Hematopoietic multipotent progenitor cell treated with erythropoietin and hydrocortisone succinate and interleukin-3 and kit ligand, for 6 days (in vitro differentiated cells): Measurements from ENCODE around the gene MAFB.
A peak's percentile ranks its signal among the peaks of the same experiment; 100 is the strongest.

Source experiments
- DNase-seq: peaks from one replicate; pipeline ENCODE4 v3.0.0-alpha.2; 2015

Gene MAFB

GRCh38 chr20:40698744-40699143 lies 9.7 kb upstream of the MAFB start:
- DNase-seq = no peak

DNA sequence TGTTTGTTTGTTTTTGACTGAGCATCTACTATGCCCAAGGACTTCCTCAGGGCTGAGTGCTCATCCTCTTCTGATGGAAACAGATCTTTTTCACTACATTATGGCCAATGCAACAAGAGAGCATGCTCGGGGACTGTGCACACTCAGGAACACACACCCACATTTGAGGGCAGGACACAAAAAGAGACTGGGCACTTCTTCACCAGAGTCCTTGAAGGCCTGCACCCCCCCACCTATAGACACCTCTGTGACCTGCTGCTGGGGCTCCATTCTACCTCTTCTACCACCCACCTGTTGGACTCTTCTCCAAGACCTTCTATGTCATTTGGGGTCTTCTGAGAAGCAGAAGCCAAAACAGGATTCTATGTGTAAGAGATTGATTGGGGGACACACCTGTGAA lies 9.2 kb upstream of the MAFB start:
- no peak for DNase-seq

GRCh38 chr20:40697541-40697940 lies 8.5 kb upstream of the MAFB start:
- DNase-seq = no peak

DNA sequence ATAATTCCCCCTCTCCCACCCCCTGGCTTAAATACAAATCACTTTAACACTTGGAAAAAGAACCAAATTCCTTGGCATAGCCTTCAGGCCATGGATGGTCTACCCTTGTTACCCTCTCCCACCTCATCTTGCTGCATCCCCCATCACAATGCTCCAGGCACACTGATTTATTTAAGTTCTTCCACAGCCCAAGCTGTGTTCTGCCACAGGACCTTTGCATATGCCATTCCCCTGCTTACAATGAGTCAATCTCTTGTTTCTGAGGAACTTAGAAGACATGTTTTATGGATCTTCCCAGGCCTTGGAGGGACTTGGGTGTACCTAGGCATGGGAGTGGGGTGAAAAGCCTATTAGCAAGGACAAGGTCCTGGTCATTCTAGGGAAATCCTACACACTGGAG lies 6.2 kb upstream of the MAFB start:
- no peak for DNase-seq

- no peak for DNase-seq
Measured at GRCh38 chr20:40694246-40694645, 5.2 kb upstream of the MAFB start.

DNA sequence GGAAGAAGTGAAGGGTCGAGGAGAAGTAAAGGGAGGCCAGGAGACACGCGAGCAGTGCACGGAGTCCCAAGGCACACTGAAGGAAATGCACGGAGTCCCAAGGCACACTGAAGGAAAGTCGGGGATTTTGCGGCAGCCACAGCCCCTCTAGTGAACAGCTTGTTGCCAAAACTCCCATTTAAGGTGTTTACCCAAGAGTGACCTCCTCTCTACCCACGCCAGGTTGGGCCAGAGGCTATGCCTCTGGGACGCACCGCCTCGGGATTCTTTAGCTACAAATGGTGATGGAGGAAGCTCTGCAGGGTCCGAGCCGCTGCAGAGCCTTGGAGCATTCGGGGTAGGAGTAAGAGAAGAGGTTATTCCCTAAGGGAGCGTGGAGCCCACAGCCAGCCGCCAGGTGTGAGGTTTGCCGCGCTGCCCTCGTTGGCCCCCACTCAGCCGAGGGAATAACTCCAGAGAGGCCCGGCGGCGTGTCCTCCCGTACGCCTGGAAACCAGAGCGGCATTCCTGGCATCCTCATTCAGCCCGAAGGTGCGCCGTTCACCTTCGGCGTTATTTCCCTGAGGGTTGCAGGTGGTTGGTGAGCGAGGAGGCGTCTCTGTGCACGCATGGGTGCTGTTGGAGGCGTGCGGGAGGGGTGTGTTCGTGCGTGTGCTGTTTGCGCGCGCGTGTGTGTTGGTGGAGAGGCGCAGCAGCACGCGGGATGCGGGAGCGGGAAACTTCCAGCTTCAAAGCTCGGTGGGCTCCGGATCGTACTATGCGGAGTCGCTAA lies 3.4 kb upstream of the MAFB start:
- no peak for DNase-seq

GRCh38 chr20:40691566-40692239 lies 2.7 kb upstream of the MAFB start:
- no peak for DNase-seq

- DNase-seq = no peak
Measured at GRCh38 chr20:40690836-40691565, 2.0 kb upstream of the MAFB start.

- peak; percentile 90 for DNase-seq
Measured at GRCh38 chr20:40689943-40690835, 1.2 kb upstream of the MAFB start.

GRCh38 chr20:40688129-40689099 lies 622 bp downstream of the MAFB start:
- no peak for DNase-seq

GRCh38 chr20:40687384-40688128 lies 1.5 kb downstream of the MAFB start:
- DNase-seq = no peak

DNA sequence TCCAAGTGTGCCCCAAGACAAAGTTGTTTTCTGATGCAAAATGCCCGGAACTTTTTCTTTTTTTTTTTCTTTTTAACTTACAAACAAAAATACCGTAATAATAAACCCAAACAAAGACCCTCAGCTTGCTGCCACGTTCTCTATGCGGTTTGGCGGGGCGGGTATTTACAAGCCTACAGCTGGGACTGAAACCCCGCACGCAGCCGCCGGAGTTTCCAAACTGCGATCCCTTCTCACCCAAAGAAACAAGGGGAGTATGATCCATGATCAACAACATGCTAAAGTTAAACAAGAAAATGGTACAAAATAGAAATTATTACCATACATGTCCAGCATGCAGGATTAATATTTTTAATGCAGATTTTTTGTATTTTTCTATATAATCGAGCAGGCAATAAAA lies 2.1 kb downstream of the MAFB start:
- DNase-seq = no peak

GRCh38 chr20:40686434-40686882 lies 2.6 kb downstream of the MAFB start:
- no peak for DNase-seq

- no peak for DNase-seq
Measured at GRCh38 chr20:40685349-40685748, 3.7 kb downstream of the MAFB start.

DNA sequence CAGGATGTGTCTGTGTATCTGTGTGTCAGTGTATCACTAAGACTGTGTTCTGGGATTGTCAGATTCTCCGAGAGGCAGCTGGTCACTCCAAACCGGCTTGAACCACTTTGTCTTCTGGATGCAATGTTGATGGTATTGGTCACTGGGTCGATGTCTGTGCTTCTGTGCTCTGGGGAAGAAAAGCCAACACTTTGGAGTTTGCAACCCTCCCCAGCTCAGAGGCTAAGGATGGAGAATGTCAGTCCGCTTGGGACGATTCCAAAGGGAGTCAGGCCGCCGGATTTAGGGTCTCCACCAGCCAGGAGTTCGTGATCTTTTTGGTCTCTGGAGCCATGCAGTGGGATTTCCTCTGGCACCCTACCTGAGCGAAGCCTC lies 5.2 kb downstream of the MAFB start:
- no peak for DNase-seq

GRCh38 chr20:40683221-40683893 lies 5.7 kb downstream of the MAFB start:
- no peak for DNase-seq

GRCh38 chr20:40682104-40682981 lies 6.7 kb downstream of the MAFB start:
- no peak for DNase-seq

DNA sequence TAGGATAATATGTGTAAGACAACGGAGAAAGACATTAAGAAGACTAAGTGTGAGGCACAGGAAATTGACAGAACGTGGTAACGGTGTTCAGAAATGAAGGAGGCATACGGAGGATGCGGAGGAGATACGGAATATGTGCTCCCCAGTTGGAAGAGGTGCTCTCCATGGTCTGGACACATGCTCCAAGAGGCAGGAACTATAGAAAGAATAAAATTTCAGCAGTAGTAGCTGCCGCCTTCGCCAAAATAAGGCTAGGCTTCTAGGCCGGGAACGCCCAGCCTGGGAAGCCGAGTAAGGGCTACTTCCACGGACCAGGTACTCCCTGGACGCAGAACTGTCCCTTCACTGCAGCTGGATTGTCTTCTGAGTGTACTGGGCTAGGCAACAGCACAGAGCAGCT lies 7.4 kb downstream of the MAFB start:
- DNase-seq = no peak

- DNase-seq = no peak
Measured at GRCh38 chr20:40681165-40681564, 7.9 kb downstream of the MAFB start.
